ENCODE results near the gene MAN2B2. TPM values are rescaled to one million over a fixed set of nuclear protein-coding genes. Genes with fewer than 3 reads are reported as not detected.

The MAN2B2 gene
- total RNA-seq, 1 donor from 2014 or later: 32.2 TPM

- peaks cover 10% of the 10 kb centered on the region for H4K20me1 ChIP-seq (ENCODE audit: insufficient read depth, low read length)
- no peak overlapping the region for H3K9ac ChIP-seq (ENCODE audit: low read length)
- Mint-ChIP-seq H3K4me1 (ENCODE audit: low read depth, unreplicated experiment) (peaks cover 17% of the 10 kb centered on the region), H3K27me3 (ENCODE audit: low read depth, unreplicated experiment) (peaks cover 68% of the 10 kb centered on the region), H3K27ac (ENCODE audit: unreplicated experiment) (no peak overlapping the region), H3K36me3 (ENCODE audit: low read depth, unreplicated experiment) (no peaks in the 10 kb centered on the region), H3K4me3 (ENCODE audit: unreplicated experiment) (no peak overlapping the region), H3K9me3 (ENCODE audit: unreplicated experiment) (peaks cover 21% of the 10 kb centered on the region)
- no peak for TF ChIP-seq CTCF (IDR thresholded peaks at IDR 0.05; ENCODE audit: insufficient read depth, low read depth, low read length)
- TF ChIP-seq EZH2 (IDR thresholded peaks at IDR 0.05; ENCODE audit: insufficient read depth, low read length): peak; percentile 94
- peak overlapping the region; percentile 75 for H3K4me2 ChIP-seq (ENCODE audit: low read length)
- peak overlapping the region; percentile 39 for H3K4me3 ChIP-seq (ENCODE audit: insufficient read depth, low read depth, low read length)
- FAIRE-seq (no peak), DNase-seq (ENCODE audit: low read depth) (no peak)
- H3K79me2 ChIP-seq (ENCODE audit: insufficient read depth, low read length): no peaks in the 10 kb centered on the region
- no peak overlapping the region for H3K27ac ChIP-seq (ENCODE audit: low read depth, low read length)
- H3K4me1 ChIP-seq (ENCODE audit: insufficient read depth, low read length): peaks cover 14% of the 10 kb centered on the region
- H3K9me3 ChIP-seq (ENCODE audit: insufficient read depth, low read depth, low read length): peaks cover 15% of the 10 kb centered on the region
- no peaks in the 10 kb centered on the region for H3K36me3 ChIP-seq (ENCODE audit: insufficient read depth, low read length)
- H3K27me3 ChIP-seq (ENCODE audit: insufficient read depth, low read length): peaks cover 36% of the 10 kb centered on the region
- H2AFZ ChIP-seq (ENCODE audit: low read depth, low read length): no peak overlapping the region
These were observed 11.8 kb upstream of the MAN2B2 start for GRCh38 chr4:6562931-6563901.

- Histone ChIP-seq H3K36me3 (ENCODE audit: insufficient read depth, low read length) (no peaks in the 10 kb centered on the region), H2AFZ (ENCODE audit: low read depth, low read length) (no peak overlapping the region), H4K20me1 (ENCODE audit: insufficient read depth, low read length) (peaks cover 10% of the 10 kb centered on the region), H3K4me2 (ENCODE audit: low read length) (peak overlapping the region; percentile 55), H3K4me1 (ENCODE audit: insufficient read depth, low read length) (peaks cover 20% of the 10 kb centered on the region), H3K4me3 (ENCODE audit: insufficient read depth, low read depth, low read length) (no peak overlapping the region), H3K9me3 (ENCODE audit: insufficient read depth, low read depth, low read length) (peaks cover 15% of the 10 kb centered on the region), H3K79me2 (ENCODE audit: insufficient read depth, low read length) (no peaks in the 10 kb centered on the region), H3K27ac (ENCODE audit: low read depth, low read length) (no peak overlapping the region), H3K9ac (ENCODE audit: low read length) (no peak overlapping the region), H3K27me3 (ENCODE audit: insufficient read depth, low read length) (peaks cover 33% of the 10 kb centered on the region)
- Mint-ChIP-seq H3K9me3 (ENCODE audit: unreplicated experiment) (peaks cover 28% of the 10 kb centered on the region), H3K27ac (ENCODE audit: unreplicated experiment) (no peak overlapping the region), H3K4me3 (ENCODE audit: unreplicated experiment) (no peak overlapping the region), H3K36me3 (ENCODE audit: low read depth, unreplicated experiment) (peaks cover 4% of the 10 kb centered on the region), H3K27me3 (ENCODE audit: low read depth, unreplicated experiment) (peaks cover 62% of the 10 kb centered on the region), H3K4me1 (ENCODE audit: low read depth, unreplicated experiment) (peaks cover 17% of the 10 kb centered on the region)
- no peak for FAIRE-seq
- TF ChIP-seq EZH2 (IDR thresholded peaks at IDR 0.05; ENCODE audit: insufficient read depth, low read length) (peak; percentile 77), CTCF (IDR thresholded peaks at IDR 0.05; ENCODE audit: insufficient read depth, low read depth, low read length) (no peak)
- DNase-seq (ENCODE audit: low read depth): no peak
These were observed 10.9 kb upstream of the MAN2B2 start for GRCh38 chr4:6563935-6564645.

Data from astrocyte (in vitro differentiated cells and primary cell).